ENCODE data around the gene OR11H6.
A peak's percentile ranks its signal among the peaks of the same experiment; 100 is the strongest.
"Not testable (repeated sequence)": the region's sequence is repeated elsewhere in the genome, so short reads cannot be mapped to it uniquely, and the experiment has no call there.

The OR11H6 gene, protein sequence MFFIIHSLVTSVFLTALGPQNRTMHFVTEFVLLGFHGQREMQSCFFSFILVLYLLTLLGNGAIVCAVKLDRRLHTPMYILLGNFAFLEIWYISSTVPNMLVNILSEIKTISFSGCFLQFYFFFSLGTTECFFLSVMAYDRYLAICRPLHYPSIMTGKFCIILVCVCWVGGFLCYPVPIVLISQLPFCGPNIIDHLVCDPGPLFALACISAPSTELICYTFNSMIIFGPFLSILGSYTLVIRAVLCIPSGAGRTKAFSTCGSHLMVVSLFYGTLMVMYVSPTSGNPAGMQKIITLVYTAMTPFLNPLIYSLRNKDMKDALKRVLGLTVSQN

DNA sequence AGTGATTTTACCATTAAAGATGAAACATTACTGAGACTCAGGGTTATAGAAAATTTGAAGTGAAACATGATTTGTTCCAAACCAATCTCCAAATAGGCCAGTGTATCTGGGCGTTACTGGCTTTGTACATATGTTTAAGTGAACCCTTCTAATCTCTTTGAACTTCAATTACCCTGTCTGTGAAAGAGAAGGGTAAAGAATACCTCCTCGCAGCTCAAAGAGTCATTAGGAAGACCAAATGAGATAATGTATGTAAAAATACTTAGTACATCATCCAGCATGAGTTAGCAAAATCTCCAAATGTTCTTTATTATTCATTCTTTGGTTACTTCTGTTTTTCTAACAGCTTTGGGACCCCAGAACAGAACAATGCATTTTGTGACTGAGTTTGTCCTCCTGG is at the start of gene OR11H6:
Gene OR11H6 (plus strand): TSS at position 301 of the 400 bp plus-strand sequence. CDS start 0 bp downstream, at position 301.
- no peak for DNase-seq

DNA sequence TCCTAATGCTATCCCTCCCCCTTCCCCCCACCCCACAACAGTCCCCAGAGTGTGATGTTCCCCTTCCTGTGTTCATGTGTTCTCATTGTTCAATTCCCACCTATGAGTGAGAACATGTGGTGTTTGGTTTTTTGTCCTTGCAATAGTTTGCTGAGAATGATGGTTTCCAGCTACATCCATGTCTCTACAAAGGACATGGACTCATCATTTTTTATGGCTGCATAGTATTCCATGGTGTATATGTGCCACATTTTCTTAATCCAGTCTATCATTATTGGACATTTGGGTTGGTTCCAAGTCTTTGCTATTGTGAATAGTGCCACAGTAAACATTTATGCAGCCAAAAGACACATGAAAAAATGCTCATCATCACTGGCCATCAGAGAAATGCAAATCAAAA is 49.3 kb upstream of the OR11H6 start:
- not testable (repeated sequence) for DNase-seq

DNA sequence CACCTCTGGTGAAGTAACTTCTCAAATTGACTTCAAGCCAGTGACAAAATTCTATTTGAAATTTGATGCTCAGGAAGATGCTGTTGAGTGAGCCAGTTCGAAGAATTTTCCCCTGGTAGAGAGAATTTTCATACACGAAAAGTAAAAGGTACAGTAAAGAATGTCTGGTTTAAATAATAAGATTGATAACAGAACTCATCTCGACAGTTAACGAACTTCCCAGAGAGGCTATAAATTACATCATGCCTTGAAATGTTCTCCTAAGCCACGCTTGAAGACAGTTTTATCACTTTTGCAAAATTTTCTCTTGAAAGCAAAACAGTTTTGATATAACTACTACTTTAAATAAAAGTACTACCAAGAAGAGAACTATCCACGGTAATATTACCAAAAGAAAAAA is 47.2 kb upstream of the OR11H6 start:
- no peak for DNase-seq

DNA sequence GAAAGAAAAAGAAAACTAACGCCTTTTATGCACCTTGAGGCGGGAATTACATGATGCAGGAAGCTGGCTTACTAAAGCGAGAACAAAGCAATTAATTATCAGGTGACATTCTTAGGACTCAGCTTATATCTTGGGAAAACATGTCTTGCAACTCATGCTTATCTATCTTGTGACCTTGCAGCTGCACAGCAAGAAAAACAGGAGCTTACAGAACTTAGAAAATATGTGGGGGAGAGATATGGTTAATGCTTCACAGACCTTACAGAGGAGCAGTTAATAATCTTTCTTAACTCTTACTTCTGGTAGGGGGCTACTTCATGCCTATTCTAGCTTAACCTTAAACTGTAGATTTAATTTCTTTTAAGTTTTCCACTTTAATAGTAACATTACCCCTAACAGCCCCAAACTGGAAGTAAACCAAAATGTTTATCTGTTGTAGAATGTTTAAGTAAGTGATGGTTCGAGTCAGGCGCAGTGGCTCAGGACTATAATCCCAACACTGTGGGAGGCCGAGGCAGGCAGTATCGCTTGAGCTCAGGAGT is 46.0 kb upstream of the OR11H6 start:
- DNase-seq = no peak

DNA sequence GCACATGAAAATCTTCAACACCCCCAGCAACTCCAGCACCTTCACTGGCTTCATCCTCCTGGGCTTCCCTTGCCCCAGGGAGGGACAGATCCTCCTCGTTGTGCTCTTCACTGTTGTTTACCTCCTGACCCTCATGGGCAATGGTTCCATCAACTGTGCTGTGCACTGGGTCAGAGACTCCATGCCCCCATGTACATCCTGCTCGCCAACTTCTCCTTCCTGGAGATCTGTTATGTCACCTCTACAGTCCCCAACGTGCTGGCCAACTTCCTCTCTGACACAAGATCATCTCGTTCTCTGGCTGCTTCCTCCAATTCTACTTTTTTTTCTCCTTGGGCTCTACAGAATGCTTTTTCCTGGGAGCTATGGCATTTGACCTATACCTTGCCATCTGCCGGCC is 44.3 kb upstream of the OR11H6 start:
- no peak for DNase-seq

DNA sequence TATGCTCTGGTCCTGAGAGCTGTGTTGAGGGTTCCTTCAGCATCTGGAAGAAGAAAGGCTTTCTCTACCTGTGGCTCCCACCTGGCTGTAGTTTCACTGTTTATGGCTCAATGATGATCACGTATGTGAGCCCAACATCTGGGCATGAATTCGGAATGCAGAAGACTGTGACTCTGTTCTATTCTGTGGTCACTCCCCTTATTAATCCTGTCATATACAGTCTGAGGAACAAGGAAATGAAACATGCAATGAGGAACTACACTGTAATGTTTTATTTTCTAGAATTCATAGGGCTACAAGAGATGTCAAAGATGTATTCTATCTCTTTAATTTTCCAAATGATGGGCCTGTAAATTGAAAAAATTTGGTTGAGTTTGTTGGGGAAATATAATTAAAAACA is 43.6 kb upstream of the OR11H6 start:
- no peak for DNase-seq

DNA sequence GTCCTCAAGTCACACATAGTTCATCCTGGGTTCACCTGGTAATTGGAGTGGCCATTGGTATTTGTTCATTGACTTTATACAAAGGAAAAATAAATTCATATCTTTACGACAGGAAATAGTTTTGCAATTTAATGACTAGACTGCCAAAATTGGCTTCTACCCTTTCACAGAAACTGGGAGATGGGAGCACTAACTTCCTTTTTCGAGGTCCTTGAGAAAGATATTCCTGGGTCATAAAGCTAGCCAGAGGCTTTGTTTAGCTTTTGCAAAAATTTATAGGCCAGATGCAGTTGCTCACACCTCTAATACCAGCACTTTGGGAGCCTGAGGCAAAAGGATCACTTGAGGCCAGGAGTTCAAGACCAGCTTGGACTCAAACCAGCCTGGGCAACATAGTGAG is 43.0 kb upstream of the OR11H6 start:
- no peak for DNase-seq

DNA sequence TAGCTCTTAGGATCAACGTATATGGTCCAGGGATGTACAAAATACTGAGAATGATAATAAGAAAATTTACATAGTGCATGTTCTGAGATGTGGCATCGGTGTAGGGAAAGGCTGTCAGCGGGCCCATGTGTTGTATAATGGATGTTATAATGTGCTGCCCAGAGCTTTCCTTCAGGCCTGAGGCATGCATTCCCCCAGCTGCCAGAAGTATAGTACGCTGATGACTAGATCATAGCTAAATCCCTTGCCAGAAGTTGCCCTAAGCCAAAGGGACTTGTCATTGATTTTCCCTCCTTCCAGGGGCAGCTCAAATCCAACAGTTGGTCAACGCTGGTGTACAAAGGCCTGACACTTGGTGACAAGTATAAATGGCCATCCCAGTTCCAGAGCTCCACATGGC is 39.3 kb upstream of the OR11H6 start:
- DNase-seq = no peak

DNA sequence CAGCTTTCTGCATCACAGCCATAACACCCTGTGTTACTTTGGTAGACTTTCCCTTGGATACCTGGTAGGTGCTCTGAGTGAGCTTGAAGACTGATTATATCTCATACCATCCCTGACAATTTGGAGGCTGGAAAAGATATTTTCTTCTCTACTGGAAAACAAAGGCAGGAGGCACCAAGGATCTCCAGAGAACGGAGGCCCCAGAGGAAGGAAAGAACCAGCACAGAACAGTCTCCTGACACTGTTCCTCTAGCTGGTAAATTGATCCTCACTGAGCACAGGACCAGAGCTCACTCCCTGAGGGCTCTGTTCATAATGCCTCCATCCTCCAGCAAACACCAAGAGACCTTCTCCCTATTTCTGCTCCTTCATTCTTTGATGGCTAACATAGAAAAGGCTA is 32.9 kb upstream of the OR11H6 start, which contains the start of gene OR11G2:
Gene OR11G2 (plus strand): TSS at position 301 of the 400 bp plus-strand sequence. CDS start 6,542 bp downstream, outside the sequence.
- DNase-seq = no peak

DNA sequence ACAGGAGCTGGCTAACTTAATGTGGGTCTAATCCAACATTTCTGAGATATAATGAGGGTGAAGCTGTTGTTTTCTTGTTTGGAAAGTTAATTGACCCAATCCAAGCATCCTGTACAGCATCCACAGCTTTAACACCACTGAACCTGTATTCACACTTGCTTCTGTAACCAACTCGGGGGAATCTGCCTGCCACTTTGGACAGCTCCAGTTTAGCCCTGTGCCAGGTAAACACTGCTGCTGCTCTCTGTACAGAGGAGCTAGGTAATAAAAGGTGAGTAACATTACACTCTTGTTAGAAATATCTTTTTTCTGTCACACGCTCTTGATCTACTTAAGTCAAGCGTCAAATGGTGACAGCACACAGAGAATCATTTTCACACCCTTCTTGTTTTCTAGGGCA is 32.1 kb upstream of the OR11H6 start:
- DNase-seq = no peak

DNA sequence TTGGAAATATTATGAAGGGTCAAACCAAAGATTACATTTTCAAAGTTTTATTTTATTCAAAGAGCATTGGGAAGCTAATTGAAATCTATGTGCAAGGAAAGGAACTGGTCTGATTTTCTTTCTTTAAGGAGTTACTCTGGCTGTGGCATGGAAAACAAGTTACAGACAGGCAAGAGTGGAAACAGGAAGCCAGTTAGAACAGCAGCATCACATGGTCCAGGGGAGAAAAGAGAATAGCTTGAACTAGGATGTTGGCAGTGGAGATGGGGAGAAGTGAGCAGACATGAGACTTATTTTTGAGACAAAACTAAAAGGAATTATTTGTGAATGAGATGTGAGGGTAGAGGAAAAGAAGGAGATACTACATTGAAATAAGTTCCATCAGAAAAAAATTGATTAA is 29.4 kb upstream of the OR11H6 start:
- DNase-seq = no peak

DNA sequence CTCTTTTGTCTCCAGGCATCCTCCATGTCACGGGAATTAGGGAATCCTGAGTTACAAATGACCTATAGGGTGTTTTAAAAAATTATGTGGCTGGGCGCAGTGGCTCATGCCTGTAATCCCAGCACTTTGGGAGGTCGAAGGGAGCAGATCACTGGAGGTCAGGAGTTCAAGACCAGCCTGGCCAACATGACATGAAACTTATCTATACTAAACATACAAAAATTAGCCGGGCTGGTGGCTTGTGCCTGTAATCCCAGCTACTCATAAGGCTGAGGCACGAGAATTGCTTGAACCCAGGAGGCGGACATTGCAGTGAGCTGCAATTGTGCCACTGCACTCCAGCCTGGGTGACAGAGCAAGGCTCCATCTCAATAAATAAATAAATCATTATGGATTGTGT is 28.3 kb upstream of the OR11H6 start:
- not testable (repeated sequence) for DNase-seq

DNA sequence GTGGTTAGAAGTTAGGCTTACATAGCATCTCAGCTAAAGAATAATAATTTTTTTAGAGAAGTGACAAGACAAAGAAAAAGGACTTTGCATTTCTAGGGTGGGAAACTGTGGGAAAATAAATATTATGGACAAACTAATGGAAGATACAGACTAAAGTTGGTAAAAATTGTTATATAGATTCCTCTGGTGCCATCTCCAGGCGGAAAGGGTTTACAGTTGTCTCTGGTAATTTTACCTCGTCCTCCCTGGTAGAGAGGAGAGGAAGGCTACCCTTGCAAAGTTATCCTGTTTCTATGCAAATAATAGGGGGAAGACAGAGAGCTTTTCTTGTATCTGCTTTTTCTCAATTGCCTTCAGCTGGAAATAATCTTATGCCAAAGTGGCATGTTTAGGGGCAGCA is 27.6 kb upstream of the OR11H6 start:
- peak in 1 of 2 experiments; percentile 47 for DNase-seq

DNA sequence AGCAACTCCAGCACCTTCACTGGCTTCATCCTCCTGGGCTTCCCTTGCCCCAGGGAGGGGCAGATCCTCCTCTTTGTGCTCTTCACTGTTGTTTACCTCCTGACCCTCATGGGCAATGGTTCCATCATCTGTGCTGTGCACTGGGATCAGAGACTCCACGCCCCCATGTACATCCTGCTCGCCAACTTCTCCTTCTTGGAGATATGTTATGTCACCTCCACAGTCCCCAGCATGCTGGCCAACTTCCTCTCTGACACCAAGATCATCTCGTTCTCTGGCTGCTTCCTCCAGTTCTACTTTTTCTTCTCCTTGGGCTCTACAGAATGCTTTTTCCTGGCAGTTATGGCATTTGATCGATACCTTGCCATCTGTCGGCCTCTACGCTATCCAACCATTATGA is 26.1 kb upstream of the OR11H6 start:
- DNase-seq = no peak

DNA sequence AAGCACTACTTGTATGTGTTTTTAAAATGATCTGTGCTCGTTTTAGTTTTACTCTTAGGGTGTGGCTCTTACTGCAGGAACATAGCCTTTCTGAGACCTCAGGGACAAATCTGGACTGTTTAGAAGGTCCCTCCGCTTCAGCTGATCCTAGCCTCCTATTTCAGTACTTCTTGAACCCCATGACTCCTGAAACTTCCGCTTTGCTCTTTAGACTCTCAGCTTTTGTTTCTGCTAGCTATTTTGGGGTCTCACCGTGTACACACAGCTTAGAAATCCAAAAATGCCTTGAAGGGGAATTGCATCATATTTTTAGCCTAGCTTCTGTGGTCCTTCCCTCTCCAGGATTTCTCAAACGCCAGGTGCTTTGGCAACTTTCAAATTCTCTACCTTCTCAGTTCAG is 24.5 kb upstream of the OR11H6 start:
- no peak for DNase-seq

DNA sequence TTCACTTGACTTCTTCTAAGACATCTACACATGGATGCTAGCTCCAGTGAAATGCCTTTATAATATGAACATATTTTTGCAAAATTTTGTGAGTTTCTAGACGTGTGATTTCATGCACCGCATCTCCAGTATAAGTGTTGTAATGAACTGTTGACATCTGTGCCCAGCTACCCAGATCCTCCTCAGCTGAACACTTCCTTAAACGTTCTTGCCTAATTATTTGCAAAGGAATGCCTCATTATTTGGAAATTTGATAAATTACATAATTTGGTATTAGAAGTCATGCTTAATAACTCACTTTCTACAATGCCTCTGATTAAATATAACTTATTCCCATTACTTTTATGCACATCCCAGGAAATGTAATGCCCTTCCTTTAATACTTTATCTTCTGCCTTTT is 18.8 kb upstream of the OR11H6 start:
- DNase-seq = no peak

DNA sequence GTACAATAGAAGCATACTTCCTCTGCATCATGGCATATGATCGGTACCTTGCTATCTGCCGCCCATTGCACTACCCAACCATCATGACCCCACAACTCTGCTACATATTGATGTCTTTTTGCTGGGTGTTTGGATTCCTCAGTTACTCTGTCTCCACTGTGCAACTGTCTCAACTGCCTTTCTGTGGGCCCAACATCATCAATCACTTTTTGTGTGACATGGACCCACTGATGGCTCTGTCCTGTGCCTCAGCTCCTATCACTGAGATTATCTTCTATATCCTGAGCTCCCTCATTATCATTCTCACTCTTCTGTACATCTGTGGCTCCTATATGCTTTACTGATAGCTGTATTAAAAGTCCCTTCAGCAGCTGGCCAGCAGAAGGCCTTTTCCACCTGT is 13.9 kb upstream of the OR11H6 start:
- no peak for DNase-seq

DNA sequence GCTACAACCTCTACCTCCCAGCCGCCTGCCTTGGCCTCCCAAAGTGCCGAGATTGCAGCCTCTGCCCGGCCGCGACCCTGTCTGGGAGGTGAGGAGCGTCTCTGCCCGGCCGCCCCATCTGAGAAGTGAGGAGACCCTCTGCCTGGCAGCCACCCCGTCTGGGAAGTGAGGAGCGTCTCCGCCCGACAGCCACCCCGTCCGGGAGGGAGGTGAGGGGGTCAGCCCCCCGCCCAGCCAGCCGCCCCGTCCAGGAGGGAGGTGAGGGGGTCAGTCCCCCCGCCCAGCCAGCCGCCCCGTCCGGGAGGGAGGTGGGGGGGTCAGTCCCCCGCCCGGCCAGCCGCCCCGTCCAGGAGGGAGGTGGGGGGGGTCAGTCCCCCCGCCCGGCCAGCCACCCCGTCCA is 11.1 kb upstream of the OR11H6 start:
- not testable (repeated sequence) for DNase-seq

DNA sequence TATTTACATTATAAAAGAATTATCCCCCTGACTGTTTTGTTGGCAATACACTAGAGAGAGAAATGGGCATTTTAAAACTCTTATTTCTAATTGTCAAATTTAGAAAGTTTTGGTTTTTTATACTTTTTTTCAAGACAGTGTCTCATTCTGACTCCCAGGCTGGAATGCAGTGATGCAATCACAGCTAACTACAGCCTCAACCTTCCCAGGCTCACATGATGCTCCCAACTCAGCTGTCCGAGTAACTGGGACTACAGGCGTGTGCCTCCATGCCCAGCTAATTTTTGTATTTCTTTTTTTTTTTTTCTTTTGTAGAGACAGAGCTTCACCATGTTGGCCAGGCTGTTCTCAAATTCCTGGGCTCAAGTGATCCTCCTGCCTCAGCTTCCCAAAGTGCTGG is 8.3 kb upstream of the OR11H6 start:
- DNase-seq = no peak

DNA sequence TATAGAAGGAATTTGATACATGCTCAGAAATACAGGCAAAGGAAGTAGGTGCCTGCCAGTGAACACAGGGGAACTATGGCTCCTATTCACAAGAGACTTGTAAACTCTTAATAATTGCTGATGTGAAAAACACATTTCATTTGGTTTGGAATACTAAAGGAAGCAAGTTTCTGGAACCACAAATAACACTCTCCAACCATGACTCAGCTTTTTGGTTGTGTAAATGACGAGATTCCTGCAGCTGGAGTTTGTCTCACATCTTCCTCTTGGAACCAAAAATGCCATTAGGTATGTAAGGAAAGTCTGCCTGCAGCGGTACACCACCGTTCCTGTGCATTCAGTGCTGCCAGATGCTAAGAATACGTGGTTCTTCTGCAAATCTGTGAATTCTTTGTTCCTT is 4.5 kb upstream of the OR11H6 start:
- DNase-seq = no peak

DNA sequence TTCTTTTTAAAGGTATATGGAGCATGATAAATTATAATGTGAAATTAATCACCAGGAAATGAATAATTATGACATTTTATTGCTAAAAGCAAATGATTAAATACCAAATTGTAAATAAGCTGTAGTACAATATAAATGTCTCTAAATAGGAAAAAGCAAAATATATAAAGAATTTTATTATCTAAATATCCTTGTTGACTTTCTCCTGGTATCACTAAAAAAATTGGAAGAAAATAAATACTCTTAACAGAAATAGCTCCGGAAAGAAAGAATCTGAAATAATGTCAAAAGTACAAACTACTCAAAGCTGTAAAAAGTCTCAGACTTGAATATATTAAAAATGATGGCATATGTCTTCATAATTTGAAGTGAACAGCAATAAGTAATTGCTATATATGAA is 5.2 kb downstream of the OR11H6 start, which contains the start of gene OR11H7:
Gene OR11H7 (plus strand): TSS at position 301 of the 400 bp plus-strand sequence.
- DNase-seq = no peak

DNA sequence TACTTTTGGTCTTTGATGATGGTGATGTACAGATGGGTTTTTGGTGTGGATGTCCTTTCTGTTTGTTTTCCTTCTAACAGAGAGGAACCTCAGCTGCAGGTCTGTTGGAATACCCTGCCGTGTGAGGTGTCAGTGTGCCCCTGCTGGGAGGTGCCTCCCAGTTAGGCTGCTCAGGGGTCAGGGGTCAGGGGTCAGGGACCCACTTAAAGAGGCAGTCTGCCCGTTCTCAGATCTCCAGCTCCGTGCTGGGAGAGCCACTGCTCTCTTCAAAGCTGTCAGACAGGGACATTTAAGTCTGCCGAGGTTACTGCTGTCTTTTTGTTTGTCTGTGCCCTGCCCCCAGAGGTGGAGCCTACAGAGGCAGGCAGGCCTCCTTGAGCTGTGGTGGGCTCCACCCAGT is 11.9 kb downstream of the OR11H6 start:
- DNase-seq = not testable (repeated sequence)

DNA sequence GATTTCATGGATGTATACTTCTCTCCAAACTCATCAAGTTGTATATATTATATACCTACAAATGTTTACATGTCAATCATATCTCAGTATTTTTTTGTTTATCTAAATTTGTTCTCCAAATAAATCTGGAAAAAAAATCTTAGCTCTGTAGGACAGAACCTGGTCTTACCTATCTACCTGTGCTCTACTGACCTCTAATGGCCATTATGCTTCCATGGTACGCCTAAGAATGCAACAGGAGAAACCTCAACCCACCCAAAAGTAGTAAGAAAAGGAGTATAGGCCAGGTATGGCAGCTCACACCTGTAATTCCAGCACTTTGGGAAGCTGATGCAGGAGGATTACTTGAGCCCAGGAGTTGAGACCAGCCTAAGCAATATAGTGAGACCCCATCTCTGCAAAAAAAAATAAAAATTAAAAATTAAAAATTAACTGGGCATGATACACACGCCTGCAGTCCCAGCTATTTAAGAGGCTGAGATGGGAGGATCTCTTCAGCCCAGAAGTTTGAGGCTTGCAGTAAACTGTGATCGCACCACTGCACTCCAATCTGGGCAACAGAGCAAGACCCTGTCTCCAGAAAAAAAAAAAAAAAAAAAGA is 24.2 kb downstream of the OR11H6 start:
- peak; percentile 2 to 50 for DNase-seq

DNA sequence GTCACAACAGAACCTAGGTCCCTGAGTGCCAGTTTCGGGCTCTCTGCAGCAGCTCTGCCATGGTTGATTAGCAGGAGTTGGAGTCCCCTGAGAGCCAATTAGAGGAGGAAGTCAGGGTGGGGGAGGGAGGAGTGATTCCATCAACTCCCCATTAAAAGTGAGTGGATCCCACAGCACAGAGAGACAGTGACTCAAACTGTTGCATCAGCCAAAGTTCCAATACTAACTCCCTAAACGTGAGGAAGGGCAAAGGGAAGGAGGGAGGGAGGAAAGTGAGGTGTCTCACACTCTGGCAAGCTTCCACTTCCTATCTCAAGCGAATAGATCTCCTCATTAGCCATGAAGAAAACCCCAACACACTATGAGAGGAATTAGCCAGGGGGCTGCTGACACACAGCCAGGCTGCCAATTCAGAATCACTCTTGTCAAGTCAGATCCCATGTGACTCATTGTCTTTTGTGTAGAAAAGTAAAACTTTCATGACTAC is 39.2 kb downstream of the OR11H6 start:
- no peak for DNase-seq

Measured in NCI-H526 (cell line).